ENCODE results near the gene XRN2.

- TF ChIP-seq CEBPB (IDR thresholded peaks at IDR 0.05) (no peak), MAX (IDR thresholded peaks at IDR 0.05) (no peak), ZBTB7A (IDR thresholded peaks at IDR 0.05; ENCODE audit: low read depth) (no peak), TAF1 (IDR thresholded peaks at IDR 0.05; ENCODE audit: low read depth) (no peak), YY1 (IDR thresholded peaks at IDR 0.05; ENCODE audit: low read depth) (no peak), REST (IDR thresholded peaks at IDR 0.05; ENCODE audit: low read depth) (no peak), EP300 (IDR thresholded peaks at IDR 0.05; ENCODE audit: borderline replicate concordance) (no peak), TCF12 (IDR thresholded peaks at IDR 0.05; ENCODE audit: low read depth) (no peak), EGR1 (IDR thresholded peaks at IDR 0.05) (no peak), FOXM1 (IDR thresholded peaks at IDR 0.05; ENCODE audit: borderline replicate concordance, low read depth) (no peak), NFIC (IDR thresholded peaks at IDR 0.05) (no peak), CREB1 (IDR thresholded peaks at IDR 0.05; ENCODE audit: low read depth) (no peak), RAD21 (IDR thresholded peaks at IDR 0.05; ENCODE audit: low read depth) (no peak)
Measured at GRCh38 chr20:21312813-21313474, 9.8 kb downstream of the XRN2 start.

All from Ishikawa (cell line).